GM23248 (cell line): ENCODE measurements around the gene CDH4.

Source experiments
- EZH2 ChIP-seq: fragments of 200-600 bp; sonication (generic); IDR thresholded peaks from 2 replicates; pipeline ENCODE4 v1.6.1; 2018; ENCODE audit warnings: antibody characterized with exemption, mild to moderate bottlenecking; ENCODE audit not compliant: insufficient read depth, poor library complexity, severe bottlenecking
- EZH2phosphoT487 ChIP-seq: fragments of 200-600 bp; sonication (generic); IDR thresholded peaks from 2 replicates; pipeline ENCODE4 v1.6.1; 2018; ENCODE audit warnings: antibody characterized with exemption, moderate library complexity, mild to moderate bottlenecking, low read depth; ENCODE audit not compliant: insufficient read depth

DNA sequence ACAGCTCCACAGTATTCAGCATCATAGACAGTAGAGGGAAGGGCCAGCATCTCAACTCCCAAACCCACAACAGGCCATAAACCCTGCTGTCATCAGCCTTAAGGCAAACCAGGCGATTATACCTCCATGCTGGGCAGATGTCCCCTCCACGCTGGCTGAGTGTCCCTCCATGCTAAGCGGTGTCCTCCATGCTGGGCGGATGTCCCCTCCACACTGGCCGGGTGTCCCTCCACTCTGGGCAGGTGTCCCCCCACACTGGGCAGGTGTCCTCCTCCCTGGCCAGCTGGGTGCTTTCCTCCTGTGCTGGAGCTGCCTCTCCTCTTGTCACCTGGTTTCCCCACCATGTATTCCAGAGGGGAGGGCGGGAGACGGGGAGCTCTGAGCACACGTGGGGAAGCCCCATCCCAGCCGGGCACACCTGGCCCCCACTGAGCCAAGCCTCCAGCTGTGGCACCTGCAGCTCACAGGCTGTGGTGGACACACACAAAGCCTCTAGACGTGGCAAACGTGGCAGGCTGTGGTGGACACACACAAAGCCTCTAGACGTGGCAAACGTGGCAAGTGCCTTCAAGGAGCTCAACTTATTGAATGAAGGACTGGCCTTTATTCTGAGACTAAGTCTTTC is 616.5 kb downstream of the CDH4 start:
- no peak for TF ChIP-seq EZH2
- no peak for TF ChIP-seq EZH2phosphoT487
